HG03135 (cell line): ENCODE data around the gene FYN.

Source experiments
- ATAC-seq: cut with Tn5 transposase; IDR thresholded peaks from one replicate; pipeline ENCODE4 v1.9.1; 2021; ENCODE audit warnings: mild to moderate bottlenecking, moderate library complexity; ENCODE audit not compliant: unreplicated experiment

Gene FYN

GRCh38 chr6:111773501-111774345 lies 99.5 kb downstream of the FYN start:
- no peak for ATAC-seq

GRCh38 chr6:111772381-111772780 lies 100.9 kb downstream of the FYN start:
- ATAC-seq, result no peak

GRCh38 chr6:111771629-111772028 lies 101.6 kb downstream of the FYN start:
- ATAC-seq, result no peak

- ATAC-seq, result no peak
These were observed 102.2 kb downstream of the FYN start for GRCh38 chr6:111771094-111771432.

GRCh38 chr6:111770263-111771093 lies 102.8 kb downstream of the FYN start:
- ATAC-seq, result no peak

- ATAC-seq, result no peak
These were observed 103.7 kb downstream of the FYN start for GRCh38 chr6:111769365-111770152.

GRCh38 chr6:111768431-111768770 lies 104.9 kb downstream of the FYN start:
- ATAC-seq, result no peak

- ATAC-seq, result no peak
These were observed 105.4 kb downstream of the FYN start for GRCh38 chr6:111767752-111768430.

GRCh38 chr6:111766201-111766857 lies 106.9 kb downstream of the FYN start:
- ATAC-seq, result no peak

GRCh38 chr6:111765763-111766162 lies 107.5 kb downstream of the FYN start:
- no peak for ATAC-seq

- ATAC-seq, result peak; percentile 69
These were observed 108.7 kb downstream of the FYN start for GRCh38 chr6:111764238-111765175.

GRCh38 chr6:111763381-111763780 lies 109.9 kb downstream of the FYN start:
- ATAC-seq, result no peak

- ATAC-seq, result peak; percentile 43
These were observed 111.4 kb downstream of the FYN start for GRCh38 chr6:111761783-111762312.

GRCh38 chr6:111761212-111761611 lies 112.0 kb downstream of the FYN start:
- ATAC-seq, result no peak

- ATAC-seq, result no peak
These were observed 113.1 kb downstream of the FYN start for GRCh38 chr6:111759836-111760785.

- no peak for ATAC-seq
These were observed 113.9 kb downstream of the FYN start for GRCh38 chr6:111759331-111759835.

GRCh38 chr6:111758608-111759329 lies 114.5 kb downstream of the FYN start:
- no peak for ATAC-seq
